HFFc6 (cell line): ENCODE results near the gene KLRB1. TPM values are rescaled to one million over a fixed set of nuclear protein-coding genes. Genes with fewer than 3 reads are reported as not detected.
"Not testable (repeated sequence)": the region's sequence is repeated elsewhere in the genome, so short reads cannot be mapped to it uniquely, and the experiment has no call there.

Source experiments
- DNase-seq: peaks from one replicate; pipeline ENCODE4 v3.0.0-alpha.2; 2018
- H3K27ac Mint-ChIP-seq: 2 replicates; pipeline ENCODE4 v1.8.0; 2020; ENCODE audit warnings: mild to moderate bottlenecking, mixed read lengths
- H3K27me3 Mint-ChIP-seq: 2 replicates; pipeline ENCODE4 v1.8.0; 2021; ENCODE audit warnings: mild to moderate bottlenecking, moderate library complexity, mixed read lengths; ENCODE audit not compliant: insufficient read depth
- H3K36me3 Mint-ChIP-seq: 2 replicates; pipeline ENCODE4 v1.8.0; 2021; ENCODE audit warnings: low read depth, mixed read lengths
- H3K4me1 Mint-ChIP-seq: 2 replicates; pipeline ENCODE4 v1.8.0; 2020; ENCODE audit warnings: low read depth, mixed read lengths
- H3K4me3 Mint-ChIP-seq: 2 replicates; pipeline ENCODE4 v1.8.0; 2020; ENCODE audit warnings: mild to moderate bottlenecking, moderate library complexity, mixed read lengths
- H3K9me3 Mint-ChIP-seq: 2 replicates; pipeline ENCODE4 v1.8.0; 2020; ENCODE audit warnings: mild to moderate bottlenecking, mixed read lengths
- total RNA-seq, 6 experiments: library from RNA; stranded (reverse); fragmentation: NEBNext Ultra II Directional; extraction: Animal tissue kit (Norgen Biotek cat#: 25700); gene quantifications; 2 replicates in 1 of 6; 3 replicates in 5 of 6; pipeline ENCODE4 v1.2.3, GENCODE V29; 2021
- TF ChIP-seq, protein P1 (sequence below): fragments of 200-600 bp; sonication (generic); IDR thresholded peaks from 2 replicates; pipeline ENCODE4 v1.5.0; 2021; ENCODE audit warnings: antibody characterized with exemption, mild to moderate bottlenecking

Gene KLRB1
- total RNA-seq, 6 experiments from 2014 or later: not detected

DNA sequence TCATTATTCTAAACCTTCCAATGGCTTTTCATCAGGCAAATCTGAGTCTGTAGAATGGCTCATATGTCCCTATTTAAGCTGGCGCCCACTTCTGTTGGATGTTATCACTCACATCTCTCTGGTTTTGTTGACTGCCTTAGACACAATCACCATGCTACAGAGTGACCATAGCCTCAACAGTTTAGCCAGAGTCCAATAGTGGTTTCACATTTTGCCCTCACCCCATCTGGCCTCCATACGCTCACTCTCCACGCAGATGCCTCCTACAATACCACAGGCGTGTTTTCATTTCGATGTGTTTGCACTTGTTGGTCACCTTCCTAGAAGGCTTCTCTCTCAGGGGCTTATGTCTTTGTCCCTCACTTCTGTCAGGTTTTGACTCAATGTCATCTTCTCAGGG, 3.4 kb downstream of the KLRB1 start:
- H3K9me3 Mint-ChIP-seq: no peaks in the 10 kb centered on the region
- H3K27me3 Mint-ChIP-seq: no peaks in the 10 kb centered on the region; the same call in 1 of the 2 replicates
- no peak overlapping the region for H3K27ac Mint-ChIP-seq
- TF ChIP-seq, protein P1, sequence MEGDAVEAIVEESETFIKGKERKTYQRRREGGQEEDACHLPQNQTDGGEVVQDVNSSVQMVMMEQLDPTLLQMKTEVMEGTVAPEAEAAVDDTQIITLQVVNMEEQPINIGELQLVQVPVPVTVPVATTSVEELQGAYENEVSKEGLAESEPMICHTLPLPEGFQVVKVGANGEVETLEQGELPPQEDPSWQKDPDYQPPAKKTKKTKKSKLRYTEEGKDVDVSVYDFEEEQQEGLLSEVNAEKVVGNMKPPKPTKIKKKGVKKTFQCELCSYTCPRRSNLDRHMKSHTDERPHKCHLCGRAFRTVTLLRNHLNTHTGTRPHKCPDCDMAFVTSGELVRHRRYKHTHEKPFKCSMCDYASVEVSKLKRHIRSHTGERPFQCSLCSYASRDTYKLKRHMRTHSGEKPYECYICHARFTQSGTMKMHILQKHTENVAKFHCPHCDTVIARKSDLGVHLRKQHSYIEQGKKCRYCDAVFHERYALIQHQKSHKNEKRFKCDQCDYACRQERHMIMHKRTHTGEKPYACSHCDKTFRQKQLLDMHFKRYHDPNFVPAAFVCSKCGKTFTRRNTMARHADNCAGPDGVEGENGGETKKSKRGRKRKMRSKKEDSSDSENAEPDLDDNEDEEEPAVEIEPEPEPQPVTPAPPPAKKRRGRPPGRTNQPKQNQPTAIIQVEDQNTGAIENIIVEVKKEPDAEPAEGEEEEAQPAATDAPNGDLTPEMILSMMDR: no peak
- no peaks in the 10 kb centered on the region for H3K4me1 Mint-ChIP-seq
- DNase-seq: no peak
- H3K4me3 Mint-ChIP-seq: no peak overlapping the region
- no peaks in the 10 kb centered on the region for H3K36me3 Mint-ChIP-seq

DNA sequence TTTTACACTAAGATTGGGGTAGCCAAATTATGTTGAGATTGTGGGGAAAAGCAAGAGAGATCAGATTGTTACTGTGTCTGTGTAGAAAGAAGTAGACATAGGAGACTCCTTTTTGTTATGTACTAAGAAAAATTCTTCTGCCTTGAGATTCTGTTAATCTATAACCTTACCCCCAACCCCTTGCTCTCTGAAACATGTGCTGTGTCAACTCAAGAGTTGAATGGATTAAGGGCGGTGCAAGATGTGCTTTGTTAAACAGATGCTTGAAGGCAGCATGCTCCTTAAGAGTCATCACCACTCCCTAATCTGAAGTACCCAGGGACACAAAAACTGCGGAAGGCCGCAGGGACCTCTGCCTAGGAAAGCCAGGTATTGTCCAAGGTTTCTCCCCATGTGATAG, 7.3 kb downstream of the KLRB1 start:
- H3K27ac Mint-ChIP-seq, H3K4me1 Mint-ChIP-seq, H3K36me3 Mint-ChIP-seq: not testable (repeated sequence)

DNA sequence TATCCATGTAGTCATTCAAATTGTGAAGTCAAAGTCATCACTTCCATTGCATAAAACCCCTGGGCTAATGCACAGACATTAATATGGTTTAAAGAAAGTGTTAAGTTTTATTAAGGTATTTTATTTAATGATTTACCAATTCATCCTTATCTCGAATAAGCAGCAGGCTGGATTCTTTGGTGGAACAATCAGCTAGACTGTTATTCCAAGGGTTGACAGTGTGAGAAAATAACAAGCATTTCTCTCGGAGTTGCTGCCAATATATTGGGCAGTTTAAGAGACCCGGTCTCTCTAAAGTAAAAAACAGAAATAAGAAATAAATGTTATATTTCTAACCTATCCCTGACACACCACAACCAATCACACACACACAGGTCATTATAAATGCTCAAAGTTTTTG, 9.4 kb downstream of the KLRB1 start:
- TF ChIP-seq, protein P1: no peak
- no peaks in the 10 kb centered on the region for H3K9me3 Mint-ChIP-seq
- H3K4me1 Mint-ChIP-seq: no peaks in the 10 kb centered on the region
- DNase-seq: no peak
- H3K27me3 Mint-ChIP-seq: peaks cover 1% of the 10 kb centered on the region
- H3K27ac Mint-ChIP-seq: no peak overlapping the region
- no peak overlapping the region for H3K4me3 Mint-ChIP-seq
- H3K36me3 Mint-ChIP-seq: no peaks in the 10 kb centered on the region

More for the DNA sequence above, 7.3 kb downstream of the KLRB1 start:
- H3K27me3 Mint-ChIP-seq, H3K9me3 Mint-ChIP-seq, DNase-seq, H3K4me3 Mint-ChIP-seq: not testable (repeated sequence)

DNA sequence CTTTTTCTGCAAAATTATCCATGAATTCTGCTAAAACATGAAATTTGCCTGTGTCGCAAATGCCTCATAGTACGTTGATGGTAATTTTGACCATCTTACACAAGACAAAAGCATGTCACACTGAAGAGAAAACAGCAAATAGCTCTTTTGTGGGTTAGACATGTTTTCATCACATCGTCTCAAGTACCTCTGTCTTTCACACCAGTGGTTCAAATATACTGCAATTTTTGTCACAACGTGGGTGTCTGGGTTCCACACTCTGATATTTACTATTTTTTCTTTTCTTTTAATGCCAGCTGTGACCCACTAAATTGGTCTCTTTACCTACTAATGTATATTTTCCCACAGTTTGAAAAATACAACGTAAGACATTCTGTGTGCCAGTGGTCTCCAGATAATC, 10.4 kb downstream of the KLRB1 start:
- Mint-ChIP-seq H3K4me1 (no peaks in the 10 kb centered on the region), H3K9me3 (no peaks in the 10 kb centered on the region), H3K4me3 (no peak overlapping the region), H3K27ac (no peak overlapping the region), H3K27me3 (peaks cover 5% of the 10 kb centered on the region), H3K36me3 (no peaks in the 10 kb centered on the region)
- DNase-seq: no peak
- TF ChIP-seq, protein P1: no peak

DNA sequence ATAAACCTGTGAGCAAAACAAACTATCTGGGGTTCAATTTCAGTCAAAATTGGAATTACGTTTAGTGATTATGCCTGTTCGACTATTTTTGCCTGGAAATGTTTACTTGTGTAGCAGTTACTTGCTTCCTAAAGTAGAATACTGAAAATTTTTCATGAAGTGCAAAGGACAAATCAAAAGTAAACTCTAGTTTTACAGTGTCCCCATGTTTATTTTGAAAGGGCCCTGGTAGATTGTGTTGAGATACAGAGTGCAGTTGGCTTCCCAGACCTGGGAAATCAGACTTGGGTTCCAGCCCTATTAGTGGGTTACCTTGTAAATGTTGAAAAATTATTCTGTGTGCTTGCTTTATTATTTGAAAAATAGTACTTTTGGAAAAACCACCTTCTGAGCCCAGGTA, 17.3 kb downstream of the KLRB1 start:
- Mint-ChIP-seq H3K9me3 (no peaks in the 10 kb centered on the region), H3K4me3 (no peak overlapping the region), H3K36me3 (no peaks in the 10 kb centered on the region), H3K27me3 (peaks cover 6% of the 10 kb centered on the region), H3K4me1 (no peaks in the 10 kb centered on the region), H3K27ac (no peak overlapping the region)
- DNase-seq: no peak
- TF ChIP-seq, protein P1: no peak

DNA sequence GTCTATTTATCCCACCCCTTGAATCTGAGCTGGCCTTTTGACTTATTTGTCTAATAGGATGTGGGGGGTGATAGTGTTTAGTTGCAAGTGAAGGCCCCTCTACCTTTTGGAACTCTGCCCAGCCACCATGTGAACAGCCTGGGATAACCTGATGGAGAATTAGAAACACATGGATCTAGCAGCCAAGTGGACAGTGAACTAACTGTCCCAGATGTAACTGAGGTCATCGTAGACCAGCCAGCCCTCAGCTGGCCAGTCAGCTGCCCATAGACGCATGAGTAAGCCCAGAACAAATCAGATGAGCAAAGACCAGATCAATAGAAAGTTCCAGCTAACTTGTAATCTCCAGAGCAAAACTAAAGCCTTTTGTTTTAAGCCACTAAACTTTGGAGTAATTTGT, 19.0 kb downstream of the KLRB1 start:
- Mint-ChIP-seq H3K36me3 (no peaks in the 10 kb centered on the region), H3K4me3 (no peak overlapping the region), H3K27ac (no peak overlapping the region), H3K9me3 (no peaks in the 10 kb centered on the region), H3K4me1 (no peaks in the 10 kb centered on the region), H3K27me3 (peaks cover 5% of the 10 kb centered on the region; the same call in 1 of the 2 replicates)
- no peak for DNase-seq
- TF ChIP-seq, protein P1: no peak
